MM.1S (cell line): Measurements from ENCODE around the gene APBB1.

Experiments
- DNase-seq: peaks from one replicate; pipeline ENCODE4 v3.0.0-alpha.2; 2015
- H2AFZ ChIP-seq: fragments of 300-600 bp; sonication (generic); 2 replicates; pipeline ENCODE4 v1.6.0; 2016; ENCODE audit warnings: antibody characterized with exemption, low read length
- H3F3A ChIP-seq: fragments of 300-600 bp; sonication (generic); 2 replicates; pipeline ENCODE4 v1.6.1; 2016; ENCODE audit warnings: mild to moderate bottlenecking, antibody characterized with exemption, low read length, moderate library complexity, mixed read lengths; ENCODE audit not compliant: insufficient read depth
- H3K27ac ChIP-seq: fragments of 300-600 bp; sonication (generic); 2 replicates; pipeline ENCODE4 v1.5.1; 2016; ENCODE audit warnings: mild to moderate bottlenecking, low read length
- H3K27me3 ChIP-seq: fragments of 300-600 bp; sonication (generic); replicated peaks from 2 replicates; pipeline ENCODE4 v1.6.0; 2016; ENCODE audit warnings: low read length; ENCODE audit not compliant: insufficient read depth
- H3K36me3 ChIP-seq: fragments of 300-600 bp; sonication (generic); replicated peaks from 2 replicates; pipeline ENCODE4 v1.6.1; 2016; ENCODE audit warnings: mild to moderate bottlenecking, low read length, mixed read lengths; ENCODE audit not compliant: insufficient read depth
- H3K4me1 ChIP-seq: fragments of 300-600 bp; sonication (generic); 2 replicates; pipeline ENCODE4 v1.6.1; 2016; ENCODE audit warnings: low read length, mixed read lengths
- H3K4me2 ChIP-seq: fragments of 300-600 bp; sonication (generic); 2 replicates; pipeline ENCODE4 v1.6.0; 2016; ENCODE audit warnings: low read depth, low read length
- H3K4me3 ChIP-seq: fragments of 300-600 bp; sonication (generic); 2 replicates; pipeline ENCODE4 v1.5.1; 2016; ENCODE audit warnings: low read length, mixed read lengths
- H3K79me2 ChIP-seq: fragments of 300-600 bp; sonication (generic); 2 replicates; pipeline ENCODE4 v1.6.1; 2016; ENCODE audit warnings: mixed run types, low read length, mixed read lengths
- H3K9ac ChIP-seq: fragments of 300-600 bp; sonication (generic); 2 replicates; pipeline ENCODE4 v1.6.1; 2016; ENCODE audit warnings: low read length, mixed read lengths
- H3K9me2 ChIP-seq: fragments of 300-600 bp; sonication (generic); replicated peaks from 2 replicates; pipeline ENCODE4 v1.6.1; 2016; ENCODE audit warnings: mild to moderate bottlenecking, low read length, mixed read lengths; ENCODE audit not compliant: insufficient read depth
- H3K9me3 ChIP-seq: fragments of 300-600 bp; sonication (generic); replicated peaks from 2 replicates; pipeline ENCODE4 v1.6.1; 2016; ENCODE audit warnings: mild to moderate bottlenecking, low read length, mixed read lengths; ENCODE audit not compliant: insufficient read depth
- H4K20me1 ChIP-seq: fragments of 300-600 bp; sonication (generic); 2 replicates; pipeline ENCODE4 v1.6.1; 2016; ENCODE audit warnings: mild to moderate bottlenecking, low read length, moderate library complexity, mixed read lengths; ENCODE audit not compliant: insufficient read depth
- EZH2 ChIP-seq: fragments of 300-600 bp; sonication (generic); optimal IDR thresholded peaks from 2 replicates; pipeline ENCODE3; 2017; ENCODE audit warnings: low read depth, mild to moderate bottlenecking, antibody characterized with exemption, low read length, mixed read lengths
- EZH2phosphoT487 ChIP-seq: fragments of 300-600 bp; sonication (generic); IDR thresholded peaks from 2 replicates; pipeline ENCODE4 v1.6.1; 2018; ENCODE audit warnings: antibody characterized with exemption, low read length
- TF ChIP-seq, protein P1 (sequence below): fragments of 300-600 bp; sonication (generic); IDR thresholded peaks from 2 replicates; pipeline ENCODE4 v1.5.1; 2016; ENCODE audit warnings: antibody characterized with exemption, low read length, mixed read lengths

Gene APBB1

DNA sequence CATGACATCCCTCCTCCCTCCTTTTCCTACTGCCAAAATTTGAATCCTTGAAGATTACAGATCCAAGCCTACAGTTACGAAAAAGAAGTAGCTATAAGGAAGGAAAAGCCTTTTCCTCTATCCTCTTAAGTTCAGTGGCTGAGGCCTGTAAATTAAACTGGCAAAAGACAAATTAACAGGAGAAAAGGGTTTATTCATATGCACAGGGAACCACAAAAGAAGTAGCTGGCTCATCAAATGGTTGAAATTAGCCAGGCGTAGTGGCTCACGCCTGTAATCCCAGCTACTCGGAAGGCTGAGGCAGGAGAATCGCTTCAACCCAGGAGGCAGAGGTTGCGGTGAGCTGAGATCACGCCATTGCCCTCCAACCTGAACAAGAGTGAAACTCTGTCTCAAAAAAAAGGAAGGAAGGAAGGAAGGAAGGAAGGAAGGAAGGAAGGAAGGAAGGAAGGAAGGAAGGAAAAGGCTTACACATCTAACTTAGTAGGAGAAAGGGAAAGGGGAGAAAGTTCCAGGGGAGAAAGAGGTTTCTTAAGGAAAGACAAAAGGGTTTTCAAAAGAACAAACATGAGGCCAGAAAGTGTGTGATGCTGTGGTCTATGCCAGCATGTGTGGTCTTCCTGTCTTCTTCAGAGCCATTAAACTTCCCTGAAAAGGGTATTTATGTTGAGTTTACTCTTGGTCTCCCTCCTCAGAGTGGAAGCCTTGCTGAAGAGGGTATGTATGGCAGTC, 33.7 kb downstream of the APBB1 start:
- H3K9me2 ChIP-seq, result no peaks in the 10 kb centered on the region
- DNase-seq, result no peak
- no peaks in the 10 kb centered on the region for H3K9me3 ChIP-seq
- H3F3A ChIP-seq, result no peaks in the 10 kb centered on the region
- no peaks in the 10 kb centered on the region for H3K79me2 ChIP-seq
- H3K27me3 ChIP-seq, result no peaks in the 10 kb centered on the region
- no peak overlapping the region for H3K4me3 ChIP-seq
- H4K20me1 ChIP-seq, result no peaks in the 10 kb centered on the region
- no peak overlapping the region for H3K27ac ChIP-seq
- no peaks in the 10 kb centered on the region for H3K36me3 ChIP-seq
- TF ChIP-seq, protein P1, sequence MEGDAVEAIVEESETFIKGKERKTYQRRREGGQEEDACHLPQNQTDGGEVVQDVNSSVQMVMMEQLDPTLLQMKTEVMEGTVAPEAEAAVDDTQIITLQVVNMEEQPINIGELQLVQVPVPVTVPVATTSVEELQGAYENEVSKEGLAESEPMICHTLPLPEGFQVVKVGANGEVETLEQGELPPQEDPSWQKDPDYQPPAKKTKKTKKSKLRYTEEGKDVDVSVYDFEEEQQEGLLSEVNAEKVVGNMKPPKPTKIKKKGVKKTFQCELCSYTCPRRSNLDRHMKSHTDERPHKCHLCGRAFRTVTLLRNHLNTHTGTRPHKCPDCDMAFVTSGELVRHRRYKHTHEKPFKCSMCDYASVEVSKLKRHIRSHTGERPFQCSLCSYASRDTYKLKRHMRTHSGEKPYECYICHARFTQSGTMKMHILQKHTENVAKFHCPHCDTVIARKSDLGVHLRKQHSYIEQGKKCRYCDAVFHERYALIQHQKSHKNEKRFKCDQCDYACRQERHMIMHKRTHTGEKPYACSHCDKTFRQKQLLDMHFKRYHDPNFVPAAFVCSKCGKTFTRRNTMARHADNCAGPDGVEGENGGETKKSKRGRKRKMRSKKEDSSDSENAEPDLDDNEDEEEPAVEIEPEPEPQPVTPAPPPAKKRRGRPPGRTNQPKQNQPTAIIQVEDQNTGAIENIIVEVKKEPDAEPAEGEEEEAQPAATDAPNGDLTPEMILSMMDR, result no peak
- TF ChIP-seq EZH2 (no peak), EZH2phosphoT487 (no peak)
- H3K4me2 ChIP-seq, result no peak overlapping the region
- H2AFZ ChIP-seq, result no peak overlapping the region
- no peak overlapping the region for H3K9ac ChIP-seq
- H3K4me1 ChIP-seq, result no peaks in the 10 kb centered on the region

DNA sequence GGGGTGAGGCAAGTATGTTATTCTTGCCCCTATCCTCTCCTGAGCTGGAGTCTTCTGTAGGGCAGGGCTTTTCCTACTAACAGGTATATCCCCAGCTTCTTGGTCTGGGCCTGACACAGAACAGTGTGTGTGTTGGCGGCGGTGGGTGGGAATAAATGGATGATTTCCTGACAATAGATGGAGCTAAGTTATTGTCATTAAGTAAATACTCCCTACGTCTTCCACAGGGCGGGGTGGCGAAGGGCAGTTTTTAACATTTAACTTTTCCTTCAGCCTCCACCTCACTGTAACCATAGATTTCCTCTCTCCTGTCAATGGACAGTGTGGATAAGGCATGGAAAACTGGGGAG, 40.3 kb downstream of the APBB1 start:
- no peaks in the 10 kb centered on the region for H3K36me3 ChIP-seq
- H3K4me3 ChIP-seq, result no peak overlapping the region
- H3K4me1 ChIP-seq, result no peaks in the 10 kb centered on the region
- H3K9ac ChIP-seq, result no peak overlapping the region
- no peak overlapping the region for H3K4me2 ChIP-seq
- H3F3A ChIP-seq, result no peaks in the 10 kb centered on the region
- no peaks in the 10 kb centered on the region for H3K9me3 ChIP-seq
- no peak for DNase-seq
- H3K79me2 ChIP-seq, result no peaks in the 10 kb centered on the region
- TF ChIP-seq, protein P1, result no peak
- TF ChIP-seq EZH2phosphoT487, result no peak
- no peak for TF ChIP-seq EZH2
- no peaks in the 10 kb centered on the region for H3K27me3 ChIP-seq
- H3K27ac ChIP-seq, result no peak overlapping the region
- no peak overlapping the region for H2AFZ ChIP-seq
- no peaks in the 10 kb centered on the region for H3K9me2 ChIP-seq
- H4K20me1 ChIP-seq, result no peaks in the 10 kb centered on the region

DNA sequence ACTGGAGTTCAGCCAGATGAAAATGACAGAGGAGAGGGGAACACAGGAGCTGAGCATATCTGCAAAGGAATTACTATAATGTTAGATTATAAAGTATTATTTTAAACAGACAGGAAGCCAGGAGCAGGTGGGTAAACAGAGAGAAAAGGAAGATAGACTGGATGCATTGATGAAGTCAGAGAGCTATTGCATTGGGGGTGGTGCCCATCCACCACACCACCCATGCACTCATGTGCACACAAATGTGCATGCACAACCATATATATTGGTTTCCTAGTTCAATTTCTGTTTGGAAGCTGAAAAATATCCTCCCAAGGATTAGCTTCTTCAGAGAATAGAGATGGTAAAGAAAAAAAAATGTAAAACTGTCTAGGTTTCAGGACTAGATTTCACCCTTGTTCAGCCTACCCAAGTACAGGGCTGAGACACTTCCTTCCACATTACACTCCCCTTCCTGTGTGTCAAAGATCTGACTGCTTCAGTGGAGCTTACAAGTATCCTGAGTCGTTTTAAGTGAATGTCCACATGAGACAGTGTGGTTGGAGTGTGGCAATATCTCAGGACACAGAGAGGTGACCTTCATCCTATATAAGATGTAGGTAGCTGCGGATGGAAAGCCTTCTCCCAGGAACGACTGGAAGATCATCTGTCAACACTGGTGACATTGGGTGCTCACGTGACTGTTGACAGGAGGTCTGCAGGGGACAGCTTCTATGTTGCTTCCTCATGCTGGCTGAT, 40.8 kb downstream of the APBB1 start:
- Histone ChIP-seq H3K4me2 (no peak overlapping the region), H2AFZ (no peak overlapping the region)
- TF ChIP-seq EZH2 (no peak), EZH2phosphoT487 (no peak)
- TF ChIP-seq, protein P1, result no peak

More for the DNA sequence above, 40.8 kb downstream of the APBB1 start:
- DNase-seq, result no peak
- no peaks in the 10 kb centered on the region for H3K36me3 ChIP-seq
- H3K27me3 ChIP-seq, result no peaks in the 10 kb centered on the region
- no peaks in the 10 kb centered on the region for H3K9me2 ChIP-seq
- no peak overlapping the region for H3K27ac ChIP-seq
- no peaks in the 10 kb centered on the region for H3F3A ChIP-seq
- H3K79me2 ChIP-seq, result no peaks in the 10 kb centered on the region
- H4K20me1 ChIP-seq, result no peaks in the 10 kb centered on the region
- no peak overlapping the region for H3K4me3 ChIP-seq
- no peak overlapping the region for H3K9ac ChIP-seq
- H3K9me3 ChIP-seq, result no peaks in the 10 kb centered on the region
- no peaks in the 10 kb centered on the region for H3K4me1 ChIP-seq
